ENCODE results near the gene DAGLA. TPM values are rescaled to one million over a fixed set of nuclear protein-coding genes. Genes with fewer than 3 reads are reported as not detected.

Gene DAGLA
- 1.6 and 1.7 TPM in 2 replicates for total RNA-seq

DNA sequence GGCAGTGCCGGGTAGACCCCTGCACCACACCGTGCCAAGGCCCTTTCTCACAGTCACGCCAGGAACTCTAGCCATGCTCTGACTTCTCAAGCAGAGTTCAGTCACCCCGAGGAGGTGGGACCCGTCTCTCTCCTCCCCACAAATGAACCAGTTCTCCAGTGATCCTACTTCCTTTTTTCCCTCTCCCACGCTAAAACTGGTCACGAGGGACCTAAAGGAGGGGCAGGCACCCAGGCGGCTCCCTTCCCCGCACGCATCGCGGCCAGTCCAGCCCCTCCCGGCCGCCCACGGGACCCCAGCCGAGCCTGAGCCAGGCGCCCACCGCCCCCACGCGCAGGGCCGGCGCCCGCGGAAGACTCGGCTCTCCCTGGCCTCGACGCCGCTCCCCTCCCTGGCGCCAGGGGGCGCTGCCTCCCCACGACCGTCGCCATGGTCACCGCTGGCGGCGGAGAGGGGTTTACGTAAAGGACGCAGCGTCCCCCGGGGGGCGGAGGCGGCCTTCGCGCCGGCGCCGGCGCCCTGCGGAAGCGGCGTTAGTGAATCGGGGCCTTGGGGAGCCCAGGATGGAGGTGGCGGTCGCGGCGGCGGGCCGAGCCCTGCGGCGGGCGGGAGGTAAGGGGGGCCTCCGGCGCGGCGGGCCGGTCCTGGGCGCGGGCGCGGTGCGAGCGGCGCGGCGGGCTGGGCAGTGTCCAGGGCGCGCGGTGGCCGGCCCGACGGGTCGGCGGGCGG, at the start of gene DAGLA:
TSS of gene DAGLA (plus strand) at position 499 of the 729 bp plus-strand sequence. CDS start 39,765 bp downstream, outside the sequence.

GRCh38 chr11:61752117-61752924, 72.1 kb downstream of the DAGLA start, which contains the start of gene MYRF:
Gene MYRF (plus strand): TSS chr11:61752636. CDS start chr11:61752745, 109 bp downstream.

DNA sequence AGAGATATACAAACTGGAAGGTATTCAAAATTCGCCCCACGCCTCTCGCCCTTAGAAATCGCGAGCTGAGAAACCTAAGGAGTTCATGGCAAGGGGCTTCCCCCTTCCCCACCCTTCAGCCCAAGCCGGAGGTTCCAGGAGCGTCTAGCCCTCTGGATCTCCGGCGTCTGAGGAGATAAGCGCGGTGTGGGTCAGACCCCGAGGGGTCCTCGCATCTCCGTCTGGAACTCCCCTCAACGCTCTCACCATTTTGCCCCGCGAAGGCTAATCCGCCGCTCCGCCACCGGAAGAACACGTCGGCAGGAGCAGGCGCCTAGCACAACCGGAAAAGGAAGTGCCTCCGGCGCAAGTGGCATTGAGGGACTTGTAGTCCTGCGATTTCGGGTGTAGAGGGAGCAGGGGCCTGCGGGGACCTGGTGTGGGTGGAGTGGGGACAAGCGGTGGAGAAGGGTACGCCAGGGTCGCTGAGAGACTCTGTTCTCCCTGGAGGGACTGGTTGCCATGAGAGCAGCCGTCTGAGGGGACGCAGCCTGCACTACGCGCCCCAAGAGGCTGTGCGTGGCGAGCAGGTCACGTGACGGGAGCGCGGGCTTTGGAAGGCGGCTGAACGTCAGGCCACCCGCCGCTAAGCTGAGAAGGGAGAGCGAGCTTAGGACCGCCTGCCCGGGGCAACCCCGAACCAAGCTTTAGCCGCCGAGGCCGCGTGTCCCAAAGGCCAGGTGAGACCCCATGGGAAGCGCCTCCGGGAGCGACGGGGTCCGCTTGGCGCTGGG, 112.3 kb downstream of the DAGLA start, which contains the start of the genes FEN1 and TMEM258:
TSS of gene FEN1 (plus strand) at position 602 of the 773 bp plus-strand sequence. CDS start 2,451 bp downstream, outside the sequence.
TSS of gene TMEM258 (minus strand) at position 290 of the 773 bp plus-strand sequence. CDS start at position 249, 41 bp downstream.

Other genes with a start within 250 kb of the DAGLA start
- 0.11 TPM in 1 of 2 replicates, not detected in the other for gene LRRC10B, start 171.6 kb upstream of the DAGLA start, total RNA-seq
- gene SYT7, start 99.3 kb upstream of the DAGLA start, total RNA-seq, result 0.22 and 0.43 TPM in 2 replicates
- 0.11 and 0.26 TPM in 2 replicates for gene MYRF, start 72.2 kb downstream of the DAGLA start, total RNA-seq
- gene TMEM258, start 112.2 kb downstream of the DAGLA start, total RNA-seq, result 109 and 203 TPM in 2 replicates
- gene FEN1, start 112.5 kb downstream of the DAGLA start, total RNA-seq, result 9.6 and 10.7 TPM in 2 replicates
- gene FADS1, start 136.6 kb downstream of the DAGLA start, total RNA-seq, result 18.4 and 29.9 TPM in 2 replicates
- 23.1 and 32.7 TPM in 2 replicates for gene FADS2, start 147.9 kb downstream of the DAGLA start, total RNA-seq
- gene FADS3, start 211.2 kb downstream of the DAGLA start, total RNA-seq, result 26.9 and 51.1 TPM in 2 replicates
- gene RAB3IL1, start 237.2 kb downstream of the DAGLA start, total RNA-seq, result 6.3 and 12.2 TPM in 2 replicates